ENCODE measurements around the gene ARHGAP5. TPM values are rescaled to one million over a fixed set of nuclear protein-coding genes. Genes with fewer than 3 reads are reported as not detected.

The ARHGAP5 gene
- total RNA-seq, 1 experiment from 2014 or later, result 66.9 TPM

GRCh38 chr14:32085182-32085844 is 8.2 kb downstream of the ARHGAP5 start:
- no peak overlapping the region for H3K4me3 Mint-ChIP-seq
- H3K27ac Mint-ChIP-seq, result peak overlapping the region; percentile 75
- POLR2A ChIA-PET, result interaction anchor here (1.6 kb wide), 1 partner anchor 9 kb away, joined by 5 read pairs; no protein-coding TSS in a partner anchor
- no peak for ATAC-seq
- H3K27me3 Mint-ChIP-seq (ENCODE audit: low read depth), result no peaks in the 10 kb centered on the region
- 0 out of 2 replicates have a peak, but pooled peaks cover under 1% of the 10 kb centered on the region for H3K36me3 Mint-ChIP-seq
- H3K9me3 Mint-ChIP-seq, result no peaks in the 10 kb centered on the region
- CTCF ChIA-PET, result interaction anchor here (0.8 to 1.2 kb wide), 2 partner anchors 9 to 12 kb away, joined by 3 to 4 read pairs; partner anchors contain the start of gene ARHGAP5
- no peak for DNase-seq (ENCODE audit: low spot score)
- H3K4me1 Mint-ChIP-seq, result peaks cover 63% of the 10 kb centered on the region
- TF ChIP-seq MXD4 (CRISPR knock-in tag; IDR thresholded peaks at IDR 0.05; ENCODE audit: borderline replicate concordance), result no peak

GRCh38 chr14:32085845-32086383 is 8.8 kb downstream of the ARHGAP5 start:
- POLR2A ChIA-PET, result interaction anchor here (1.6 kb wide), 1 partner anchor 10 kb away, joined by 5 read pairs; no protein-coding TSS in a partner anchor
- CTCF ChIA-PET, result interaction anchor here (0.8 to 1.2 kb wide), 2 partner anchors 9 to 12 kb away, joined by 3 to 4 read pairs; partner anchors contain the start of gene ARHGAP5
- no peak for DNase-seq (ENCODE audit: low spot score)
- TF ChIP-seq JAZF1 (CRISPR knock-in tag; IDR thresholded peaks at IDR 0.05), result no peak
- TF ChIP-seq ATF3 (CRISPR knock-in tag; conservative IDR thresholded peaks at IDR 0.05), result no peak
- TF ChIP-seq HMGXB4 (CRISPR knock-in tag; IDR thresholded peaks at IDR 0.05), result no peak
- no peak for TF ChIP-seq KAT7 (CRISPR knock-in tag; IDR thresholded peaks at IDR 0.05; ENCODE audit: borderline replicate concordance)
- TF ChIP-seq USF2 (CRISPR knock-in tag; IDR thresholded peaks at IDR 0.05), result no peak
- no peak for TF ChIP-seq ZNF425 (CRISPR knock-in tag; conservative IDR thresholded peaks at IDR 0.05)
- no peak for TF ChIP-seq MAX (CRISPR knock-in tag; IDR thresholded peaks at IDR 0.05)
- TF ChIP-seq TEAD1 (CRISPR knock-in tag; IDR thresholded peaks at IDR 0.05), result no peak
- TF ChIP-seq ESRRA (CRISPR knock-in tag; IDR thresholded peaks at IDR 0.05; ENCODE audit: borderline replicate concordance), result no peak
- no peak for TF ChIP-seq NR3C1 (CRISPR knock-in tag; conservative IDR thresholded peaks at IDR 0.05; ENCODE audit: low read depth)
- no peak for TF ChIP-seq ATF1 (CRISPR knock-in tag; IDR thresholded peaks at IDR 0.05)
- TF ChIP-seq PREB (CRISPR knock-in tag; IDR thresholded peaks at IDR 0.05; ENCODE audit: borderline replicate concordance), result no peak
- no peak for TF ChIP-seq SMAD3 (CRISPR knock-in tag; IDR thresholded peaks at IDR 0.05; ENCODE audit: borderline replicate concordance)
- no peak for TF ChIP-seq ERG (CRISPR knock-in tag; IDR thresholded peaks at IDR 0.05)
- no peak for TF ChIP-seq TCF7 (CRISPR knock-in tag; IDR thresholded peaks at IDR 0.05; ENCODE audit: low read depth)
- Mint-ChIP-seq H3K9me3 (no peaks in the 10 kb centered on the region), H3K4me1 (peaks cover 57% of the 10 kb centered on the region), H3K36me3 (peaks cover 6% of the 10 kb centered on the region), H3K27me3 (ENCODE audit: low read depth) (no peaks in the 10 kb centered on the region), H3K27ac (peak overlapping the region; percentile 50), H3K4me3 (0 out of 2 replicates have a peak overlapping the region, but pooled peaks have one; percentile 0)
- ATAC-seq, result no peak
